LNCaP clone FGC (cell line): ENCODE results near the gene GMDS.

Source experiments
- DNase-seq: peaks from one replicate; pipeline ENCODE4 v3.0.0-alpha.2; 2011; ENCODE audit warnings: low read depth
- H3K4me3 ChIP-seq: 2 replicates; pipeline ENCODE4 v1.5.1; 2011; ENCODE audit warnings: mild to moderate bottlenecking, low read depth, low read length, control low read depth
- CTCF ChIP-seq: IDR thresholded peaks from 2 replicates; pipeline ENCODE4 v1.5.1; 2012; ENCODE audit warnings: mild to moderate bottlenecking; ENCODE audit not compliant: control insufficient read depth, insufficient read depth; ENCODE audit errors: extremely low read depth

The GMDS gene

GRCh38 chr6:1587977-1588376 is 657.4 kb downstream of the GMDS start:
- no peak overlapping the region for H3K4me3 ChIP-seq
- DNase-seq, result no peak
- no peak for TF ChIP-seq CTCF

- no peak for DNase-seq
- H3K4me3 ChIP-seq, result no peak overlapping the region
- TF ChIP-seq CTCF, result no peak
These were observed 657.9 kb downstream of the GMDS start for GRCh38 chr6:1587546-1587945.

GRCh38 chr6:1586861-1587450 is 658.4 kb downstream of the GMDS start:
- DNase-seq, result no peak
- TF ChIP-seq CTCF, result no peak
- H3K4me3 ChIP-seq, result no peak overlapping the region

GRCh38 chr6:1586256-1586655 is 659.1 kb downstream of the GMDS start:
- no peak for DNase-seq
- TF ChIP-seq CTCF, result no peak
- no peak overlapping the region for H3K4me3 ChIP-seq

- TF ChIP-seq CTCF, result no peak
- no peak overlapping the region for H3K4me3 ChIP-seq
- DNase-seq, result no peak
These were observed 659.7 kb downstream of the GMDS start for GRCh38 chr6:1585669-1586049.

GRCh38 chr6:1584996-1585668 is 660.3 kb downstream of the GMDS start:
- TF ChIP-seq CTCF, result no peak
- H3K4me3 ChIP-seq, result no peak overlapping the region
- no peak for DNase-seq

GRCh38 chr6:1584146-1584545 is 661.3 kb downstream of the GMDS start:
- DNase-seq, result no peak
- H3K4me3 ChIP-seq, result no peak overlapping the region
- no peak for TF ChIP-seq CTCF
